GM13976 (cell line): ENCODE results near the gene ZCCHC7.

ENCODE experiments used
- DNase-seq: peaks from one replicate; pipeline ENCODE4 v3.0.0; 2012; ENCODE audit warnings: low spot score
- in situ Hi-C: fragments of 300-500 bp; cut with MboI; formaldehyde crosslinking; loops from one replicate; pipeline ENCODE4 v1.12.0; 2022; ENCODE audit warnings: low sequenced_read_pairs, mixed read lengths, inconsistent platforms; ENCODE audit not compliant: unreplicated experiment
- TF ChIP-seq, protein P1 (sequence below): IDR thresholded peaks from 2 replicates; pipeline ENCODE4 v1.5.1; 2012; ENCODE audit warnings: borderline replicate concordance, mild to moderate bottlenecking; ENCODE audit not compliant: insufficient read depth; ENCODE audit errors: extremely low read depth, missing control alignments, control extremely low read depth

Gene ZCCHC7

DNA sequence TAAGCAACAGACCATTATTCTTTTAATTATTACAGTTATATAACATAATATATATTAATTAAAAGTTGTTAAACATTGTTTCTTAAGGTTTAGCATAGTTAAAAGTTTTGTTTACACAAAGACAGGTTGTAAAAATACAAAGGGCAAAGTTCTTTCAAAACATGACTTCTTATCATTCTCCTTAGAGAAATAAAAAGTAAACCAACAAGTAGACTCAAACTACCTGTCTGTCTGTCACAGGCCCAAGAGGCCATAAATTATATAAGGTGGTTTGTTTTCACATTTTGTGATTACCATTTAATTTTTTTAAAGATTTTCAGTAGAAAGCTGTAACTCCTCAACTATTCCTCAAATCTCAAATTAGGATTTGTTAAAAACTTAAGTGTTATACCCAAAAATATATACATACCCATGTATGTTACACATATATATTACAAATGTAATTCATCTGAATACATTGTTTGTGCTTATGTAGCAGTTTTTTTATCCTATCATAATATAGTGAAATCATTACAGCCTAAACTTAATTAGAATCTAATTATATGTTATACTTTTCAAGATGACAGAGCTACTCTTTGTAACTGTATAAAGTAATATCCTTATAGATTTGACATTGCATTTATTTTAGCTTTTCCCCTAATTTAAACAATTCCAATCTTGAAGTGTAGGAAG, 208.3 kb downstream of the ZCCHC7 start:
- no peak for DNase-seq
- TF ChIP-seq, protein P1, sequence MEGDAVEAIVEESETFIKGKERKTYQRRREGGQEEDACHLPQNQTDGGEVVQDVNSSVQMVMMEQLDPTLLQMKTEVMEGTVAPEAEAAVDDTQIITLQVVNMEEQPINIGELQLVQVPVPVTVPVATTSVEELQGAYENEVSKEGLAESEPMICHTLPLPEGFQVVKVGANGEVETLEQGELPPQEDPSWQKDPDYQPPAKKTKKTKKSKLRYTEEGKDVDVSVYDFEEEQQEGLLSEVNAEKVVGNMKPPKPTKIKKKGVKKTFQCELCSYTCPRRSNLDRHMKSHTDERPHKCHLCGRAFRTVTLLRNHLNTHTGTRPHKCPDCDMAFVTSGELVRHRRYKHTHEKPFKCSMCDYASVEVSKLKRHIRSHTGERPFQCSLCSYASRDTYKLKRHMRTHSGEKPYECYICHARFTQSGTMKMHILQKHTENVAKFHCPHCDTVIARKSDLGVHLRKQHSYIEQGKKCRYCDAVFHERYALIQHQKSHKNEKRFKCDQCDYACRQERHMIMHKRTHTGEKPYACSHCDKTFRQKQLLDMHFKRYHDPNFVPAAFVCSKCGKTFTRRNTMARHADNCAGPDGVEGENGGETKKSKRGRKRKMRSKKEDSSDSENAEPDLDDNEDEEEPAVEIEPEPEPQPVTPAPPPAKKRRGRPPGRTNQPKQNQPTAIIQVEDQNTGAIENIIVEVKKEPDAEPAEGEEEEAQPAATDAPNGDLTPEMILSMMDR = no peak
- in situ Hi-C loops = no loop called here

DNA sequence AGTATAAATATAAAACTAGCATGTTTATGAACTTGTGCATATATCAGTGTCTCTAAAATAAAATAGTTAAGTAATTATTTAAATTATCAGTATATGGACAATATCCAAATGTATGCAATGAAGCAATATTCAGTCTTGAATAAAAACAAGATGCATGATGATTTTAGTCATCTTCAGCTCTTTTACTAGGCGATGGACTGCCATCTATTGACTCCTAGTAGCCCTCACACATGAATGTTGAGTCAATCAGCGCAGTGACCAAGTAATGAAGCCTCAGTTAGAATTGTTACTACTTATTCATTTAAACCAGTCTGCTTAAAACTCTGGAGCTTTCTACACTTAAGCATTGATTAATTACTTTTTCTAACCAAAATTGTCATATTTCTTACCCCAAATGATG, 209.2 kb downstream of the ZCCHC7 start:
- TF ChIP-seq, protein P1 = peak; percentile 56
- no peak for DNase-seq

DNA sequence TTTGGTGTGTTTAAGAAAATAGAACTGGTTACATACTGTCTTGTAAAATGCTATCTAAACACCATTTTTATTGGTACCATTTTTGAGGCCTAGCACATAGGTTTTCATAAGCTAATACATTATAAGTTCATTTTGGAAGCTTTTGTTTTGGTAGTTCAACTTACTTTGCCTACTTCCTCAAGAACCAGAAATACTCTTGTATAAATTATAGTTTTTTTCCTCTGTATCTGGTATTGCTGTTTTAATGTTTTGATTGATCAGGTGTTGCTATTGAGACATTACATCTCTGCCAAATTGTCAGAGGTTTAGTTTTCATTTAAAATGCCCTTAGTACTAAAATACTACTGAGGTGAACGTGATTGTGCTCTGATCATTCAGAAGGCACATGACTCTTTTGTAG, 211.5 kb downstream of the ZCCHC7 start:
- in situ Hi-C loops = no loop called here
- no peak for DNase-seq
- TF ChIP-seq, protein P1 = no peak

More for the DNA sequence above, 209.2 kb downstream of the ZCCHC7 start:
- in situ Hi-C loops = no loop called here

DNA sequence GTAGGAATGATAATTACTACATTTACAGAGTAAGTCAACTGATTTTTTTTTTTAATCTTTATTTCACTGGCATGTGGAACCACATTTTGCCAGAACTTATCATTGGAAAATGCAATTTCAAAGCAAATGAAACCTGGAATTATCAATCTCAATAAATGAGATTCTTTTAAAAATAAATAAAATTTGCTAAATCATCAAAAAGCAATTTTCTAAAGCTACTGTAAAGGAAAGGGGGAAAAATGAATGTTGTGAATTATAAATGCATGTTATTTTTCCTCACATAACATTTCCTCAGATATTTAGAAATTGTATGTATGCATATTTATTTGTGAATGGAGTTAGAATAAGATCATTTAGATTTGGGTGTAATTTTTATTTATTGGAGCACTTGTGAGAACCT, 212.2 kb downstream of the ZCCHC7 start:
- TF ChIP-seq, protein P1 = no peak
- DNase-seq = no peak
- in situ Hi-C loops = no loop called here

DNA sequence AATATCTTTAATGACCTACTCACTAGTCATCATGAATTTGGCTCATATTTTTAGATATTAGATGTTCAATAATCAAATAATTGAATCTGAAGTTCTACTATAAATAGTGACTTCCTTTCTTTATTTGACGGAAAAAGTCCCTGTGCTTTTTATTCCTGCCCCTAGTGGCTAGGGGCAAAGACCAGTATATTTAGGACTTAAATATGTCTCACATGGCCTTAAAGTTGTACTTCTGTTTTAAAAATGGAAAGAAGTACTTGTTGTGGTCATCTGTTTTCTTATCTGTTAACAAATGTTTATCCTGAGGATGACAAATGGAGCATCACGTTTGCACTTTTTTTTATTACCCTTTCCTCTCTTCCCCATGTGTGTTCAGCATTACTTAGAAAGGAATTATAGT, 212.9 kb downstream of the ZCCHC7 start:
- TF ChIP-seq, protein P1 = no peak
- DNase-seq = no peak
- in situ Hi-C loops = no loop called here

DNA sequence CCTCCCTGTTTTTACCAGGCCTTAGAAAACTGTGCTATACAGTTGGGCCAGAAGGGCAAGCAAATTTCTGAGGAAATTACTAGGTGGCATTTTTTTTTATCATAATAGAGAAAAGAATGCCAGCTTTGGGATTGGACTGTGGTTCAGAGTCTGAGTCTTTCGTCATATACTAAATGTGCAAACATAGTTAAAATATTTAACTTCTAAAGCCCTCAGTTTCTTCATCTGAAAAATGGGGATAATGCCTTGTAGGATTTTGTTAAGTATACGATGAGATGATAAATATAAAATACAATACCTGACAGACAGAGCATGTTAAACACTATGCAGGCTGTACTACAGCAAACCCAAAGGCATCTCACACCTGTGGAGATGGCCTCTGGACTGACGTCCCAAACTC, 214.9 kb downstream of the ZCCHC7 start:
- TF ChIP-seq, protein P1 = no peak
- DNase-seq = no peak
- in situ Hi-C loops = no loop called here

DNA sequence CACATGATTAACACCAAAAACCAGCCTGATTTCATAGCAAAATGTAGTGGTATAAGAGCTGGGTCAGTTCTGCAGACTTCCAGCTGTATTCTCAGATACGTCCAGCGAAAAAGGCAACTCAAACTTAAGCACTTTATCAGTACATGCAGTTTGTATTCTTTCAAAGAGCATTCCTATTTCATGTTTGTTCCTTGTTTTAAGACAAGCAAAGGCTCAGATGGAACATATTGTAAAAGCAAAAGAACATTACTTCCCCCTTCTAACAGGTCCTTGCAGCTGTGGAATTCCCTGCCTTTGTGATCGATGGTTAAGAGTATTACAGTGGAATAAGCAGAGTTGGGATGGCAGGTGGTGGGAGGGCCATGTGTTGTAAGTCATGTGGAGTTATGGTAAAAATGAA, 215.8 kb downstream of the ZCCHC7 start:
- in situ Hi-C loops = no loop called here
- TF ChIP-seq, protein P1 = no peak
- no peak for DNase-seq
